GM12892 (cell line): ENCODE data around the gene SUN1.
"Not testable (repeated sequence)": the region's sequence is repeated elsewhere in the genome, so short reads cannot be mapped to it uniquely, and the experiment has no call there.

Experiments used
- POLR2A ChIP-seq: IDR thresholded peaks from 2 replicates; pipeline ENCODE4 v1.6.1; 2011; ENCODE audit warnings: low read depth, low read length, control low read depth
- POLR2AphosphoS5 ChIP-seq: IDR thresholded peaks from 2 replicates; pipeline ENCODE4 v1.6.1; 2011; ENCODE audit warnings: low read depth, low read length, control low read depth
- TAF1 ChIP-seq: IDR thresholded peaks from 2 replicates; pipeline ENCODE4 v1.6.1; 2011; ENCODE audit warnings: low read depth, mild to moderate bottlenecking, control low read depth, low read length, borderline replicate concordance

- not testable (repeated sequence) for TF ChIP-seq POLR2A, TAF1, POLR2AphosphoS5
Observed at GRCh38 chr7:846958-847650, 14.8 kb downstream of the SUN1 start.
